Endothelial cell (in vitro differentiated cells): ENCODE results near the gene RPS28. TPM values are rescaled to one million over a fixed set of nuclear protein-coding genes. Genes with fewer than 3 reads are reported as not detected.
A peak's percentile ranks its signal among the peaks of the same experiment; 100 is the strongest.

ENCODE experiments used
- DNase-seq: peaks from one replicate; pipeline ENCODE4 v3.0.0; 2021; ENCODE audit warnings: low spot score
- H3K27ac Mint-ChIP-seq: one replicate; pipeline ENCODE4 v1.8.0; 2021; ENCODE audit warnings: mixed read lengths, inconsistent platforms; ENCODE audit not compliant: unreplicated experiment
- H3K27me3 Mint-ChIP-seq: one replicate; pipeline ENCODE4 v1.8.0; 2021; ENCODE audit warnings: mild to moderate bottlenecking, moderate library complexity, mixed read lengths, inconsistent platforms; ENCODE audit not compliant: unreplicated experiment
- H3K36me3 Mint-ChIP-seq: one replicate; pipeline ENCODE4 v1.8.0; 2021; ENCODE audit warnings: mild to moderate bottlenecking, low read depth, mixed read lengths, inconsistent platforms; ENCODE audit not compliant: unreplicated experiment
- H3K4me1 Mint-ChIP-seq: one replicate; pipeline ENCODE4 v1.8.0; 2021; ENCODE audit warnings: mild to moderate bottlenecking, mixed read lengths, inconsistent platforms; ENCODE audit not compliant: unreplicated experiment
- H3K4me3 Mint-ChIP-seq: one replicate; pipeline ENCODE4 v1.8.0; 2021; ENCODE audit warnings: mild to moderate bottlenecking, mixed read lengths, inconsistent platforms; ENCODE audit not compliant: unreplicated experiment
- H3K9me3 Mint-ChIP-seq: one replicate; pipeline ENCODE4 v1.8.0; 2021; ENCODE audit warnings: mixed read lengths, inconsistent platforms; ENCODE audit not compliant: unreplicated experiment
- total RNA-seq: library from RNA; stranded (reverse); fragmentation: NEBNext Ultra II Directional; extraction: Animal tissue kit (Norgen Biotek cat#: 25700); gene quantifications from one replicate; pipeline ENCODE4 v1.2.1, GENCODE V29; 2021; ENCODE audit not compliant: unreplicated experiment
- TF ChIP-seq, protein P1 (sequence below): fragments of 200-600 bp; sonication (generic); IDR thresholded peaks from one replicate; pipeline ENCODE4 v1.5.0; 2021; ENCODE audit warnings: antibody characterized with exemption; ENCODE audit not compliant: unreplicated experiment

RPS28 gene
- total RNA-seq, 1 donor from 2014 or later = 1,732 TPM

- no peaks in the 10 kb centered on the region for H3K9me3 Mint-ChIP-seq
- TF ChIP-seq, protein P1, sequence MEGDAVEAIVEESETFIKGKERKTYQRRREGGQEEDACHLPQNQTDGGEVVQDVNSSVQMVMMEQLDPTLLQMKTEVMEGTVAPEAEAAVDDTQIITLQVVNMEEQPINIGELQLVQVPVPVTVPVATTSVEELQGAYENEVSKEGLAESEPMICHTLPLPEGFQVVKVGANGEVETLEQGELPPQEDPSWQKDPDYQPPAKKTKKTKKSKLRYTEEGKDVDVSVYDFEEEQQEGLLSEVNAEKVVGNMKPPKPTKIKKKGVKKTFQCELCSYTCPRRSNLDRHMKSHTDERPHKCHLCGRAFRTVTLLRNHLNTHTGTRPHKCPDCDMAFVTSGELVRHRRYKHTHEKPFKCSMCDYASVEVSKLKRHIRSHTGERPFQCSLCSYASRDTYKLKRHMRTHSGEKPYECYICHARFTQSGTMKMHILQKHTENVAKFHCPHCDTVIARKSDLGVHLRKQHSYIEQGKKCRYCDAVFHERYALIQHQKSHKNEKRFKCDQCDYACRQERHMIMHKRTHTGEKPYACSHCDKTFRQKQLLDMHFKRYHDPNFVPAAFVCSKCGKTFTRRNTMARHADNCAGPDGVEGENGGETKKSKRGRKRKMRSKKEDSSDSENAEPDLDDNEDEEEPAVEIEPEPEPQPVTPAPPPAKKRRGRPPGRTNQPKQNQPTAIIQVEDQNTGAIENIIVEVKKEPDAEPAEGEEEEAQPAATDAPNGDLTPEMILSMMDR = no peak
- peaks cover 19% of the 10 kb centered on the region for H3K36me3 Mint-ChIP-seq
- no peak for DNase-seq
- peaks cover 18% of the 10 kb centered on the region for H3K27me3 Mint-ChIP-seq
- H3K4me1 Mint-ChIP-seq = peaks cover 29% of the 10 kb centered on the region
- H3K4me3 Mint-ChIP-seq = peak overlapping the region; percentile 66
- no peak overlapping the region for H3K27ac Mint-ChIP-seq
Observed at GRCh38 chr19:8335343-8336071, 14.2 kb downstream of the RPS28 start.

- Mint-ChIP-seq H3K27ac (no peak overlapping the region), H3K4me1 (peaks cover 35% of the 10 kb centered on the region), H3K27me3 (peaks cover 15% of the 10 kb centered on the region), H3K36me3 (peaks cover 19% of the 10 kb centered on the region), H3K9me3 (no peaks in the 10 kb centered on the region), H3K4me3 (peak overlapping the region; percentile 66)
- DNase-seq = no peak
- TF ChIP-seq, protein P1 = no peak
Observed at GRCh38 chr19:8336072-8336569, 14.8 kb downstream of the RPS28 start.

- Mint-ChIP-seq H3K36me3 (peaks cover 19% of the 10 kb centered on the region), H3K27me3 (peaks cover 15% of the 10 kb centered on the region), H3K4me1 (peaks cover 38% of the 10 kb centered on the region), H3K27ac (no peak overlapping the region), H3K9me3 (no peaks in the 10 kb centered on the region), H3K4me3 (no peak overlapping the region)
- no peak for DNase-seq
- TF ChIP-seq, protein P1 = no peak
Observed at GRCh38 chr19:8336660-8337059, 15.4 kb downstream of the RPS28 start.

- Mint-ChIP-seq H3K27me3 (peaks cover 12% of the 10 kb centered on the region), H3K9me3 (no peaks in the 10 kb centered on the region), H3K36me3 (peaks cover 19% of the 10 kb centered on the region), H3K4me1 (peaks cover 42% of the 10 kb centered on the region), H3K27ac (peak overlapping the region; percentile 70), H3K4me3 (peak overlapping the region; percentile 67)
- no peak for DNase-seq
- TF ChIP-seq, protein P1 = no peak
Observed at GRCh38 chr19:8337728-8338127, 16.4 kb downstream of the RPS28 start.

GRCh38 chr19:8338835-8339234 lies 17.5 kb downstream of the RPS28 start:
- peaks cover 19% of the 10 kb centered on the region for H3K36me3 Mint-ChIP-seq

More at GRCh38 chr19:8338835-8339234, 17.5 kb downstream of the RPS28 start:
- no peak for DNase-seq
- H3K4me1 Mint-ChIP-seq = peaks cover 42% of the 10 kb centered on the region
- H3K27ac Mint-ChIP-seq = no peak overlapping the region
- TF ChIP-seq, protein P1 = no peak
- peak overlapping the region; percentile 88 for H3K4me3 Mint-ChIP-seq
- no peaks in the 10 kb centered on the region for H3K9me3 Mint-ChIP-seq
- H3K27me3 Mint-ChIP-seq = peaks cover 18% of the 10 kb centered on the region
